Right atrium auricular region (tissue), 2 donors: Measurements from ENCODE around the gene SPINK2. TPM values are rescaled to one million over a fixed set of nuclear protein-coding genes. Genes with fewer than 3 reads are reported as not detected.

Experiments
- DNase-seq: peaks from one replicate; pipeline ENCODE4 v3.0.0-alpha.2; 2019; ENCODE audit warnings: low spot score
- H3K27ac ChIP-seq, 2 donors: fragments of 200-600 bp; sonication (generic); 1 replicate in 1 of 2; 2 replicates in 1 of 2; pipeline ENCODE4 v1.5.1; 2016 to 2019
- H3K27me3 ChIP-seq, 2 donors: fragments of 200-600 bp; sonication (generic); one replicate each; pipeline versions ENCODE4 v1.5.1 to v1.6.0; 2017 to 2019
- H3K36me3 ChIP-seq: fragments of 200-600 bp; sonication (generic); one replicate; pipeline ENCODE4 v1.5.1; 2016
- H3K4me1 ChIP-seq, 2 donors: fragments of 200-600 bp; sonication (generic); one replicate each; pipeline versions ENCODE4 v1.5.1 to v1.6.0; 2017 to 2019
- H3K4me3 ChIP-seq, 2 donors: fragments of 200-600 bp; sonication (generic); 1 replicate in 1 of 2; 2 replicates in 1 of 2; pipeline ENCODE4 v1.5.1; 2017 to 2019; ENCODE audit warnings: mild to moderate bottlenecking in 1 of 2, moderate library complexity in 1 of 2
- H3K9me3 ChIP-seq, 2 donors: fragments of 200-600 bp; sonication (generic); one replicate each; pipeline ENCODE4 v1.5.1; 2019
- CTCF ChIP-seq, 2 donors: fragments of 200-600 bp; sonication (generic); IDR thresholded peaks; one replicate each; pipeline ENCODE4 v1.5.1; 2019; ENCODE audit warnings: antibody characterized with exemption in 2 of 2
- total RNA-seq, 2 donors: library from RNA; depleted of rRNA; stranded (reverse); fragments of >200 nt; gene quantifications; one replicate each; pipeline ENCODE4 v1.1.0, GENCODE V29; 2016

The SPINK2 gene
- total RNA-seq, 2 donors from 2014 or later, result 0.93 to 14.7 TPM

GRCh38 chr4:56843421-56843899, 22.0 kb upstream of the SPINK2 start:
- Histone ChIP-seq H3K4me1 (no peaks in the 10 kb centered on the region), H3K27me3 (no peaks in the 10 kb centered on the region), H3K36me3 (no peaks in the 10 kb centered on the region), H3K27ac (no peak overlapping the region), H3K9me3 (no peaks in the 10 kb centered on the region), H3K4me3 (no peak overlapping the region)
- DNase-seq, result no peak
- no peak for TF ChIP-seq CTCF (IDR thresholded peaks at IDR 0.05)

DNA sequence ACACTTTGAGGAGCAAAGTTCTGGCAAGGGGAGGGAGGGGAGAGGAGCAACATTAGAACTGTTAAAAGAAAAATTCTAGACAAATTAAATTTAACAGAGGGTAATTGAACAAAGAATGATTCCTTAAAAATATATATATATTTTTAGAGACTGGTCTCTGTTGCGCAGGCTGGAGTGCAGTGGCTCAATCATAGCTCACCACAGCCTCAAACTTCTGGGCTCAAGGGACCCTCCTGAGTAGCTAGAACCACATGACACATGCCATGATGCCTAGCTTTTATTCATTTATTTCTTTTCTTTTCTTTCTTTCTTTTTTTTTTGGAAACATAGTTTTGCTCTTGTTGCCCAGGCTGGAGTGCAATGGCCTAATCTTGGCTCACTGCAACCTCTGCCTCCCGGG, 19.1 kb upstream of the SPINK2 start:
- no peaks in the 10 kb centered on the region for H3K9me3 ChIP-seq
- no peak overlapping the region for H3K4me3 ChIP-seq
- H3K36me3 ChIP-seq, result no peaks in the 10 kb centered on the region
- H3K27me3 ChIP-seq, result no peaks in the 10 kb centered on the region
- no peak for DNase-seq
- TF ChIP-seq CTCF (IDR thresholded peaks at IDR 0.05), result no peak
- H3K27ac ChIP-seq, result no peak overlapping the region
- H3K4me1 ChIP-seq, result no peaks in the 10 kb centered on the region

- no peaks in the 10 kb centered on the region for H3K36me3 ChIP-seq
- H3K4me1 ChIP-seq, result no peaks in the 10 kb centered on the region
- H3K27me3 ChIP-seq, result no peaks in the 10 kb centered on the region
- no peaks in the 10 kb centered on the region for H3K9me3 ChIP-seq
- no peak overlapping the region for H3K4me3 ChIP-seq
- TF ChIP-seq CTCF (IDR thresholded peaks at IDR 0.05), result no peak
- no peak overlapping the region for H3K27ac ChIP-seq
- DNase-seq, result no peak
These were observed 7.5 kb upstream of the SPINK2 start for GRCh38 chr4:56828784-56829535.

DNA sequence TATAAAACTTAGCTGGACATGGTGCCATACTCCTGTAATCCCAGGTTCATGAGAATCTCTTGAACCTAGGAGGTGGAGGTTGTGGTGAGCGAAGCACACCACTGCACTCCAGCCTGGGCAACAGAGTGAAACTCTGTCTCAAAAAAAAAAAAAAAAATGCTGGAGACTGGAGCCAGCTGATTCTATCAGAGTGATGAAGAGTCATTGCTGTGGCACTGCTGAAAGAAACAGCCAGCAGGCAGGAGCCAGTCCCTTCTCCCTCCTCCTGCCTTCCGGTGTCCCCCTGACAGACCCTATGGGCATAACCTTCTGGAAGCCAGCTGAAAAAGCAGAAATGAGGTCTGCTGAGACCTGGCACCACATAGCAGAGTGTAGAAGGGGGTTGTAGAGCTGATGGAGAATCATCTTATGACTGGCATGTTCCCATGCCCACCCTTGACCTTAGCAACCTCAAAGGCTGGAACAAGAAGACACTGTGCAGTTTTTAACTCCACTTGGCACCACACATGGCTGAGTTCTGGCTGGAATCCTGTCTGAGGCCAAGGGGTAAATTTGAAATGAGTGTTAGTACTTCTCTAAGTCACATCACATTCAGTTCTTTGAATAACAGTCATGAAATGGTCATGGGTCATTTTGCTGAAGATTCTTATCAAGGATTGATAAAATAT, 2.6 kb upstream of the SPINK2 start:
- H3K27me3 ChIP-seq, result peaks cover 0 to 12% of the 10 kb centered on the region in 2 donors
- TF ChIP-seq CTCF (IDR thresholded peaks at IDR 0.05), result no peak
- H3K9me3 ChIP-seq, result no peaks in the 10 kb centered on the region
- peaks cover 0 to 10% of the 10 kb centered on the region in 2 donors for H3K4me1 ChIP-seq
- no peaks in the 10 kb centered on the region for H3K36me3 ChIP-seq
- no peak overlapping the region for H3K4me3 ChIP-seq
- DNase-seq, result no peak
- H3K27ac ChIP-seq, result no peak overlapping the region

GRCh38 chr4:56818797-56819196, 2.7 kb downstream of the SPINK2 start:
- Histone ChIP-seq H3K36me3 (no peaks in the 10 kb centered on the region), H3K4me3 (no peak overlapping the region), H3K27me3 (peaks cover 0 to 12% of the 10 kb centered on the region in 2 donors), H3K4me1 (peaks cover 0 to 10% of the 10 kb centered on the region in 2 donors), H3K27ac (no peak overlapping the region), H3K9me3 (no peaks in the 10 kb centered on the region)
- DNase-seq, result no peak
- TF ChIP-seq CTCF (IDR thresholded peaks at IDR 0.05), result no peak
